ENCODE data around the gene ADARB2. TPM values are rescaled to one million over a fixed set of nuclear protein-coding genes. Genes with fewer than 3 reads are reported as not detected.

Gene ADARB2
- polyA plus RNA-seq, 1 of the 3 experiments (the other 2 are of a cell fraction) = not detected

DNA sequence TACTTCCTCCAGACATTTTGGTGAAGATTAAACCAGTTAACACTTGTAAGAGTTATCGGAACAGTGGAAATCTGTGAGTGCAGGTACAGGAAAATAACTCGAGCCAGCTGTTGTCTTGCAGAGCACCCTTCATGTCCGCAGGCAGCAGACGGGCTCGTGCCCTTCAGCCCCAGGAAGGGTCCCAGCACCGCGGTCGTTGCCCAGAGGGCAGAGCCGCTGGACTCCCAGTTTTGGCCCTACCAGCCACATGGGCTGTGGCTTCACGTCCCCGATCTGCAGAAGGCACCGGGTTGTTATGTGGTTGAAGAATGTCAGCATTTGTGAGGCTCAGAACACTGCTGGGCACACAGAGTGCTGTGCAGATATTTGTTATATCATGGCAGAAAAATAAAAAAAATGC, 7.2 kb upstream of the ADARB2 start:
- no peak overlapping the region for H3K4me2 ChIP-seq
- H3K79me2 ChIP-seq (ENCODE audit: insufficient read depth) = no peaks in the 10 kb centered on the region
- H3K36me3 ChIP-seq (replicated peaks in 1 of 2; ENCODE audit: control insufficient read depth in 1 of 2, insufficient read depth in 2 of 2, low read length in 1 of 2) = no peaks in the 10 kb centered on the region
- H3K4me3 ChIP-seq (ENCODE audit: low read depth in 2 of 2, low read length in 1 of 2) = no peak overlapping the region
- CTCF ChIA-PET = no interaction called here
- no peaks in the 10 kb centered on the region for H3K27me3 ChIP-seq (ENCODE audit: insufficient read depth)
- peaks cover 0 to 20% of the 10 kb centered on the region in 2 experiments; a peak in 1 of 4 replicates for H3K4me1 ChIP-seq (ENCODE audit: control insufficient read depth in 1 of 2, insufficient read depth in 2 of 2, low read depth in 1 of 2, low read length in 1 of 2)
- TF ChIP-seq, protein P1, sequence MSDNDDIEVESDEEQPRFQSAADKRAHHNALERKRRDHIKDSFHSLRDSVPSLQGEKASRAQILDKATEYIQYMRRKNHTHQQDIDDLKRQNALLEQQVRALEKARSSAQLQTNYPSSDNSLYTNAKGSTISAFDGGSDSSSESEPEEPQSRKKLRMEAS (IDR thresholded peaks at IDR 0.05; ENCODE audit: low read depth) = no peak
- TF ChIP-seq MXI1 (IDR thresholded peaks at IDR 0.05; ENCODE audit: low read depth, low read length) (no peak), RCOR1 (IDR thresholded peaks at IDR 0.05; ENCODE audit: low read length) (no peak), TAF1 (IDR thresholded peaks at IDR 0.05; ENCODE audit: borderline replicate concordance, low read depth, low read length) (no peak), FOXJ3 (CRISPR knock-in tag; IDR thresholded peaks at IDR 0.05) (no peak)
- TF ChIP-seq, protein P2, sequence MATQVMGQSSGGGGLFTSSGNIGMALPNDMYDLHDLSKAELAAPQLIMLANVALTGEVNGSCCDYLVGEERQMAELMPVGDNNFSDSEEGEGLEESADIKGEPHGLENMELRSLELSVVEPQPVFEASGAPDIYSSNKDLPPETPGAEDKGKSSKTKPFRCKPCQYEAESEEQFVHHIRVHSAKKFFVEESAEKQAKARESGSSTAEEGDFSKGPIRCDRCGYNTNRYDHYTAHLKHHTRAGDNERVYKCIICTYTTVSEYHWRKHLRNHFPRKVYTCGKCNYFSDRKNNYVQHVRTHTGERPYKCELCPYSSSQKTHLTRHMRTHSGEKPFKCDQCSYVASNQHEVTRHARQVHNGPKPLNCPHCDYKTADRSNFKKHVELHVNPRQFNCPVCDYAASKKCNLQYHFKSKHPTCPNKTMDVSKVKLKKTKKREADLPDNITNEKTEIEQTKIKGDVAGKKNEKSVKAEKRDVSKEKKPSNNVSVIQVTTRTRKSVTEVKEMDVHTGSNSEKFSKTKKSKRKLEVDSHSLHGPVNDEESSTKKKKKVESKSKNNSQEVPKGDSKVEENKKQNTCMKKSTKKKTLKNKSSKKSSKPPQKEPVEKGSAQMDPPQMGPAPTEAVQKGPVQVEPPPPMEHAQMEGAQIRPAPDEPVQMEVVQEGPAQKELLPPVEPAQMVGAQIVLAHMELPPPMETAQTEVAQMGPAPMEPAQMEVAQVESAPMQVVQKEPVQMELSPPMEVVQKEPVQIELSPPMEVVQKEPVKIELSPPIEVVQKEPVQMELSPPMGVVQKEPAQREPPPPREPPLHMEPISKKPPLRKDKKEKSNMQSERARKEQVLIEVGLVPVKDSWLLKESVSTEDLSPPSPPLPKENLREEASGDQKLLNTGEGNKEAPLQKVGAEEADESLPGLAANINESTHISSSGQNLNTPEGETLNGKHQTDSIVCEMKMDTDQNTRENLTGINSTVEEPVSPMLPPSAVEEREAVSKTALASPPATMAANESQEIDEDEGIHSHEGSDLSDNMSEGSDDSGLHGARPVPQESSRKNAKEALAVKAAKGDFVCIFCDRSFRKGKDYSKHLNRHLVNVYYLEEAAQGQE (IDR thresholded peaks at IDR 0.05; ENCODE audit: low read depth, low read length) = no peak
- 46% methylated on average over 8 of the region's 12 CpGs for WGBS (ENCODE audit: low lambda C conversion rate)
- POLR2A ChIA-PET = no interaction called here
- no peaks in the 10 kb centered on the region for H3K9me2 ChIP-seq
- no peak overlapping the region for H2AFZ ChIP-seq (ENCODE audit: low read depth)
- no peak overlapping the region for H3K27ac ChIP-seq (ENCODE audit: low read depth in 2 of 2, low read length in 1 of 2)
- H3F3A ChIP-seq (replicated peaks; ENCODE audit: insufficient read depth) = no peaks in the 10 kb centered on the region
- no peaks in the 10 kb centered on the region for H3K9me3 ChIP-seq
- no peaks in the 10 kb centered on the region for H4K20me1 ChIP-seq (ENCODE audit: insufficient read depth)
- no peak overlapping the region for H3K9ac ChIP-seq
- no peak for DNase-seq

- Histone ChIP-seq H4K20me1 (ENCODE audit: insufficient read depth) (no peaks in the 10 kb centered on the region), H3K79me2 (ENCODE audit: insufficient read depth) (no peaks in the 10 kb centered on the region), H3K27me3 (ENCODE audit: insufficient read depth) (no peaks in the 10 kb centered on the region), H3K9me2 (no peaks in the 10 kb centered on the region), H3K9ac (no peak overlapping the region), H3K4me1 (ENCODE audit: control insufficient read depth in 1 of 2, insufficient read depth in 2 of 2, low read depth in 1 of 2, low read length in 1 of 2) (peaks cover 0 to 20% of the 10 kb centered on the region in 2 experiments; a peak in 1 of 4 replicates), H2AFZ (ENCODE audit: low read depth) (no peak overlapping the region), H3F3A (replicated peaks; ENCODE audit: insufficient read depth) (no peaks in the 10 kb centered on the region), H3K9me3 (no peaks in the 10 kb centered on the region), H3K36me3 (replicated peaks in 1 of 2; ENCODE audit: control insufficient read depth in 1 of 2, insufficient read depth in 2 of 2, low read length in 1 of 2) (no peaks in the 10 kb centered on the region), H3K27ac (ENCODE audit: low read depth in 2 of 2, low read length in 1 of 2) (no peak overlapping the region), H3K4me2 (no peak overlapping the region), H3K4me3 (ENCODE audit: low read depth in 2 of 2, low read length in 1 of 2) (no peak overlapping the region)
- WGBS (ENCODE audit: low lambda C conversion rate) = 48% methylated on average over 10 of the region's 10 CpGs
- DNase-seq = no peak
- POLR2A ChIA-PET = no interaction called here
- CTCF ChIA-PET = interaction anchor here (0.8 to 1.1 kb wide), 2 partner anchors 11 to 1300 kb away, joined by 3 read pairs; no protein-coding TSS in a partner anchor
- TF ChIP-seq RFX5 (IDR thresholded peaks at IDR 0.05; ENCODE audit: low read length) (no peak), NFIC (IDR thresholded peaks at IDR 0.05; ENCODE audit: borderline replicate concordance) (no peak), RCOR1 (IDR thresholded peaks at IDR 0.05; ENCODE audit: low read length) (no peak), ELF1 (IDR thresholded peaks at IDR 0.05) (no peak), SMC3 (IDR thresholded peaks at IDR 0.05; ENCODE audit: low read depth, low read length) (no peak), GABPA (IDR thresholded peaks at IDR 0.05; ENCODE audit: low read depth) (no peak), USF1 (IDR thresholded peaks at IDR 0.05; ENCODE audit: borderline replicate concordance, low read depth) (no peak), YY1 (IDR thresholded peaks at IDR 0.05; ENCODE audit: low read depth) (no peak), EZH2phosphoT487 (IDR thresholded peaks at IDR 0.05; ENCODE audit: borderline replicate concordance, low read depth) (no peak)
- TF ChIP-seq, protein P2 (IDR thresholded peaks at IDR 0.05; ENCODE audit: low read depth, low read length) = no peak
- TF ChIP-seq, protein P3, sequence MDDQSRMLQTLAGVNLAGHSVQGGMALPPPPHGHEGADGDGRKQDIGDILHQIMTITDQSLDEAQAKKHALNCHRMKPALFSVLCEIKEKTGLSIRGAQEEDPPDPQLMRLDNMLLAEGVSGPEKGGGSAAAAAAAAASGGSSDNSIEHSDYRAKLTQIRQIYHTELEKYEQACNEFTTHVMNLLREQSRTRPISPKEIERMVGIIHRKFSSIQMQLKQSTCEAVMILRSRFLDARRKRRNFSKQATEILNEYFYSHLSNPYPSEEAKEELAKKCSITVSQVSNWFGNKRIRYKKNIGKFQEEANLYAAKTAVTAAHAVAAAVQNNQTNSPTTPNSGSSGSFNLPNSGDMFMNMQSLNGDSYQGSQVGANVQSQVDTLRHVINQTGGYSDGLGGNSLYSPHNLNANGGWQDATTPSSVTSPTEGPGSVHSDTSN (IDR thresholded peaks at IDR 0.05) = no peak
- TF ChIP-seq, protein P4, sequence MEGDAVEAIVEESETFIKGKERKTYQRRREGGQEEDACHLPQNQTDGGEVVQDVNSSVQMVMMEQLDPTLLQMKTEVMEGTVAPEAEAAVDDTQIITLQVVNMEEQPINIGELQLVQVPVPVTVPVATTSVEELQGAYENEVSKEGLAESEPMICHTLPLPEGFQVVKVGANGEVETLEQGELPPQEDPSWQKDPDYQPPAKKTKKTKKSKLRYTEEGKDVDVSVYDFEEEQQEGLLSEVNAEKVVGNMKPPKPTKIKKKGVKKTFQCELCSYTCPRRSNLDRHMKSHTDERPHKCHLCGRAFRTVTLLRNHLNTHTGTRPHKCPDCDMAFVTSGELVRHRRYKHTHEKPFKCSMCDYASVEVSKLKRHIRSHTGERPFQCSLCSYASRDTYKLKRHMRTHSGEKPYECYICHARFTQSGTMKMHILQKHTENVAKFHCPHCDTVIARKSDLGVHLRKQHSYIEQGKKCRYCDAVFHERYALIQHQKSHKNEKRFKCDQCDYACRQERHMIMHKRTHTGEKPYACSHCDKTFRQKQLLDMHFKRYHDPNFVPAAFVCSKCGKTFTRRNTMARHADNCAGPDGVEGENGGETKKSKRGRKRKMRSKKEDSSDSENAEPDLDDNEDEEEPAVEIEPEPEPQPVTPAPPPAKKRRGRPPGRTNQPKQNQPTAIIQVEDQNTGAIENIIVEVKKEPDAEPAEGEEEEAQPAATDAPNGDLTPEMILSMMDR (IDR thresholded peaks at IDR 0.05) = no peak
These were observed 5.8 kb upstream of the ADARB2 start for GRCh38 chr10:1743141-1743540.
